ENCODE data around the gene OR2L8.
"Not testable (repeated sequence)": the region's sequence is repeated elsewhere in the genome, so short reads cannot be mapped to it uniquely, and the experiment has no call there.

The OR2L8 gene

DNA sequence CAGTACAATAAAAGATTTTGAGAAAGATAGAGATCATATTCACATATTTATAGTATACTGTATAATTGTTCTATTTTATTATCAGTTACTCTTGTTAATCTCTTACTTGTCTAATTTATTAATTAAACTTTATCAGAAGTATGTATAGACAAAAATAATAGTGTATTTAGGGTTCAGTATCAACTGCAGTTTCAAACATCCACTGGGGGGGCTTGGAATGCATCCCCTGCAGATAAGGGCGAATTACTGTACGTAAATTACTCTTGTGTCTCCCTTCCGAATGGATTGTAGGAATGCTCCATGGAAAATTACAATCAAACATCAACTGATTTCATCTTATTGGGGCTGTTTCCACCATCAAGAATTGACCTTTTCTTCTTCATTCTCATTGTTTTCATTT lies at the start of gene OR2L8:
TSS of gene OR2L8 (plus strand) at position 301 of the 400 bp plus-strand sequence. CDS start at position 301, 0 bp downstream.
- no peak for DNase-seq (ENCODE audit: low read depth, low spot score)

DNA sequence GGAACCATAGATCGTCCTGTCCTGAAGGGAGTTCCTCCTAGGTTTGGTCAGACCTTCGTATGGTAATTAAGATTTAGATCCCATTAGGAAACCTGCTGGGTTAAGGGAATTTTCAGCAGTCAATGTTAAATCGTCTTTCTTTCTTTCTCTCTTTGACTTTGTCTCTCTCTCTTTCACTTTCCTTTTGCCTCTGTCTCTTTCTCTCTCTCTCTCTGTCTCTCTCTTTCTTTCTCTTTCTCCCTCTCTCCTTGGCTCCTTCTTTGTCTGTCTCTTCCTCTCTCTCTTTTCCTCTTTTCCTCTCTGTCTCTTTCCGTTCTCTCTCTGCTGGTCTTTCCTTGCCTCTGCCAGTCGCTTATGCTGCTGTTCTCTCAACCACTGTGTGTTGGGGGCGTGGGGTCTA lies 44.5 kb upstream of the OR2L8 start:
- DNase-seq (ENCODE audit: low read depth, low spot score) = no peak

DNA sequence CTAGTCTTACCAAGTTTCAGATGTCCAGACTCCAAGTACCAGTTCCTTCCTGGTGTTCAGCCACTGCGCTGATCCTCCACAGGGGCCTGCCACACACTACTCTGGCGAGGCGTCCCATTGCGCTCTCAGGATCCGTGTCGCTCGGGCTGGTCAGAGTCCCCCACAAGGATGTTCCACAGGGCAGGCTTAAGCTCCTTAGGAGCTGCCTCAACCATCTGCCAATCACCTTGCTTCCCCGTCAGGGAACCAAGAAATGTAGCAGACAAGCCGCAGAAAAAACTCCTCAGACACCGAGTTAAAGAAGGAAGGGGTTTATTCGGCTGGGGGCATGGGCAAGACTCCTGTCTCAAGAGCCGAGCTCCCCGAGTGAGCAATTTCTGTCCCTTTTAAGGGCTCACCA lies 43.5 kb upstream of the OR2L8 start:
- no peak for DNase-seq (ENCODE audit: low read depth, low spot score)

- DNase-seq (ENCODE audit: low read depth, low spot score) = no peak
Measured at GRCh38 chr1:247905910-247906503, 42.7 kb upstream of the OR2L8 start.

GRCh38 chr1:247906504-247907047 lies 42.1 kb upstream of the OR2L8 start:
- no peak for DNase-seq (ENCODE audit: low read depth, low spot score)

DNA sequence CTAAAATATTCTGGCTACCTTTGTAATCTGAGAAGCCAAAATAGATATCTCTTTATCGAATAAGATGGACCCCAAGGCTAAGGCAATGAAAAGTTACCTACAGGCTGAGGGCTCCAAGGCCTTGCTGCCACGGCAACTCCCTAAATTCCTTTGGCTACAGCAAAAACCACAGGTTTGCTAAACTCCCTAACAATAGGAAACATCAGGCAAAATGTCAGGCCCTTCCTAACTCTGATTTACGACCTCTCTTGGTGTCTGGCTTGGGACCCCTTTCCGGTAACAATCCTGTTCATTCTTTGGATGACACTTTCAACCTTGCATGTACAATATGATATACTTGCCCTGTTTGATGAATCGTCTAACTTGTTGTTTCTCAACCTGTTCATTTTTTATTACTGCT lies 39.9 kb upstream of the OR2L8 start:
- no peak for DNase-seq (ENCODE audit: low read depth, low spot score)

DNA sequence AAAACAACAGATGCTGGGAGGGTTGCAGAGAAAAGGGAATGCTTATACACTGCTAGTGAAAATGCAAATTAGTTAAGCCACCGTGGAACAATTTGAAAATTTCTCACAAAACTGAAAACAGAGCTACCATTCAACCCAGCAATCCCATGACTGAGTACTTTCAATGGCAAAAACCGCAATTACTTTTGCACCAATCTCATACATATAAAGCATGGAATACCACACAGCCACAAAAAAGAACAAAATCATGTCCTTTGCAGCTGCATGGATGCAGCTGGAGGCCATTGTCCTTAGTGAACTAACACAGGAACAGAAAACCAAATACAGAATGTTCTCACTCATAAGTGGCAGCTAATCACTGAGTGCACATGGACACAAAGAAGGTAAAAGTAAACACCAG lies 34.9 kb upstream of the OR2L8 start:
- DNase-seq (ENCODE audit: low read depth, low spot score) = no peak

DNA sequence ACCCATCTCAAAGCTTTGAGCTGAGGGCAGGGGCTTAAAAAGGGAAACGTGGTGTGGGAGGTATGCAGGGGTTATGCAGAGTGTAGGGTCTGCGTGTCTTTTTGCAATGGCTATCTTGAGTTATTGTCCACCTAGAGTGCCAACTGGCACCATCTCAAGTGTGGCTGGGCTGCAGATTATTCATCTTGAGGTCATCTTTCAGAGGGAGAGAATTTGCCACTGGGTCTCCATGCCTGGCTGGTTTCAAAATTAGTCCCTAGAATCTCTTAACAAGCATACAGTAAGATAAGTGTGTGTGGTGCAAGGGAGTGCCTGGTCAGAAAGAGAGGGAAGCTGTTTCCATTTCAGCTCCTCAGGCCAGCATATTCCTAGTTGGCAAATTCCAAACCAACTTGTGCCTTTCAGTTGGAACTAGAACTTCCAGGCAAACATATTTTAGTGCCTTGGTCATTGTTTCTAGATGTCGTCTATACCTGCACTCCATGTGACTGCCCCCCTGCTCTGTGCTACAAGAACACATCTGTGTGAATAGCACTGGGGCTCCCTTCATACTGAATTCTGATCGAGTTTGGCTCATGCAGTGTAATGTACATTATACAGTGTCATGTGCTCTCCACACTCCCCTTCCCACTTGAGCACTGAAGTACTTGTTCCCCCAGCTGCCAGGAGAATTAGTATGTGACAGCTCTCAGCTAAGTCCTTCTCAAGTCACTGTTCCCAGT lies 33.6 kb upstream of the OR2L8 start:
- no peak for DNase-seq (ENCODE audit: low read depth, low spot score)

DNA sequence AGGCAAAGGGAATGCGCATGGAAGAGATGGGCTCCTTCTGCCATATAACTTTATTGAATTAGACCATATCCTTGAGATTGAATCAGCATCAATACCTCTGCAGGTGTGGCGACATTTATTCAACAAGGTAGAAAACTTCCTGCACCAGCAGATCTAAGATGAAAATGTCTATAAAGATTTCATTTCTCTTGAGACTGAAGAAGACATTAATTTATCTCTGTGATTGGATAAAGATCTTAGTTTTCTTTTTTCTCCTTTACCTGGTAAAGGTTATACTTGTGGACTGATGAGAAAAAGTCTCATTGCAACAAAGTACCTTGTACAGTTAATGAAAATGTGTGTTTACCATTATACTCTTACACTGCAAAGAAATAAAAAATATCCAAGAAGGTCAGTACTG lies 28.7 kb upstream of the OR2L8 start, which contains the start of gene OR2T8:
TSS of gene OR2T8 (plus strand) at position 301 of the 400 bp plus-strand sequence. CDS start 766 bp downstream, outside the sequence.
- DNase-seq (ENCODE audit: low read depth, low spot score) = no peak

GRCh38 chr1:247923941-247924340 lies 24.7 kb upstream of the OR2L8 start:
- no peak for DNase-seq (ENCODE audit: low read depth, low spot score)

DNA sequence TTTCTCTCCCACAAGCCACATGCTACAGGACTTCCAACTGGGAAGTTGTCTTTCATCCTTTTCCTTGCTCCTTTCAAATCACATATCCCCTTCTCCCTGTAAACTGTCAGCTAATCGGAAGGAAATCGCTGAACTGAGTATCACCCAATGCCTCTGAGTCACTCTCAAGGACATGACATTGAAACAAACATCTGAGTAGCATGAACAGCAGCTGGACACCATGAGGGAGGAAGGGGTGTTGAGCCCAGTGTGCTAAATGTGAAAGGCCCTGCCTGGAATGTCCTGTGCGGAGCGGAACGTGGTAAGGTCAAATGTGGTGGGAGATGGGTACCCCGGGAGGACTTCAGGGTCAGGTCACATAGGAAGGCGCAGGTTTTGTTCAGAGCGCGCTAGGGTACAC lies 23.8 kb upstream of the OR2L8 start, which contains the start of gene OR2AJ1:
TSS of gene OR2AJ1 (plus strand) at position 22 of the 400 bp plus-strand sequence. CDS start 8,880 bp downstream, outside the sequence.
- DNase-seq (ENCODE audit: low read depth, low spot score) = no peak

GRCh38 chr1:247933989-247934388 lies 14.7 kb upstream of the OR2L8 start:
- DNase-seq (ENCODE audit: low read depth, low spot score) = no peak

DNA sequence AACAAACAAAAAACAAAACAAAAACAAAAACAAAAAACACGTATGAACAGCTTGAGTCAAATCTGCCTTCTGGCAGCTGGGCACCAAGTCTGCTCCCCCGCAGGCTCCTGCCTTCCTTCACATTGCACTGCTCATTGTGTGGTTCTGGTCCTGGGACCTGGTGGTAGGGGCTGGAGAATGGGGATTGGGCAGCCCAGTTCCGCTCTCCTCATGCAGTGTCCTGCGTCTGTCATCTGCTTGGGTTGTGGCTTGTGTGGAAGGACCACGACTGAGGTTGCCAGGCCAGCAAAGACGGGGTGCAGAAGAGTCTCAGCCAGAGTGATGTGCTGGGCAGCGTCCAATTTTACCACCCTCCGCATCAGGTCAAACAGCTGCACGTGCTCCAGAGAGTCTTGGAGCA lies 12.9 kb upstream of the OR2L8 start:
- DNase-seq (ENCODE audit: low read depth, low spot score) = no peak

DNA sequence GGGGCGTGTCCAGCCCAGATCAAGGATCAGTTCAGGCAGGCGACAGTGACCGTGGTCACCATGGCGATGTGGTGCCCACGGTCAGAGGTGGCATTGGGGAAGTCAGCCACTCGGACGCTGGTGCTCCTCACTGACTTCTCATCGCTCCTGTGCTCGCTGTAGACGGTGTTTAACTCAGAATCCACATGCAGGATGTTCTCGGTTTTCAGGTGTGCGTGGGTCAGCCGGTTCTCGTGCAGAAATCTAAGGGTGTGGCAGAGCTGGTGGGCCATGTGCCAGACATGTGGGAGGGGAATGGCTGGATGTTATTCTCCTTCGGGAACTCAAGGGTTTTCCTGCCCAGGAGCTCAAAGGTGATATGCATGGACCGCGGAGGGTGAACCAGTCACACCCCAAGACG lies 12.2 kb upstream of the OR2L8 start:
- DNase-seq (ENCODE audit: low read depth, low spot score) = no peak

GRCh38 chr1:247936965-247937734 lies 11.5 kb upstream of the OR2L8 start:
- not testable (repeated sequence) for DNase-seq (ENCODE audit: low read depth, low spot score)

DNA sequence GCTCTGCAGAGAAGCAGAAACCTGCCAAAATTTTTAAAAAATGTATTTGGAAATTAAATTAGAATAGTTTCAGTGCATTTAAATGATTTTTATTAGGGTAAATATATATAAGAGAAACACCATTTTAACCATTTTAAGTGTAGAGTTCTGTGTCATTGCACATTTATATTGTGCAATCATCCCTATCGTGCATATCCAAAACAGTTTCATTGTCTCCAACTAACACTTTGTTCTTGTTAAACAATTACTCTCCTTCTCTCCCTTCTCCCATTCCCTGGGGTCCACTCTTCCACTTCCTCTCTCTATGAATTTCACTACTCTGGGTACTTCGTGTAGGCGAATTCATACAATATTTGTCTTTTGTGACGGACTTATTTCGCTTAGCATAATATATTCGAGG lies 6.0 kb upstream of the OR2L8 start:
- DNase-seq (ENCODE audit: low read depth, low spot score) = no peak

GRCh38 chr1:247953408-247953807 lies 4.8 kb downstream of the OR2L8 start:
- DNase-seq (ENCODE audit: low read depth, low spot score) = no peak

GRCh38 chr1:247961791-247962190 lies 13.1 kb downstream of the OR2L8 start:
- DNase-seq (ENCODE audit: low read depth, low spot score) = no peak

- no peak for DNase-seq (ENCODE audit: low read depth, low spot score)
Measured at GRCh38 chr1:247962911-247963588, 14.4 kb downstream of the OR2L8 start.

DNA sequence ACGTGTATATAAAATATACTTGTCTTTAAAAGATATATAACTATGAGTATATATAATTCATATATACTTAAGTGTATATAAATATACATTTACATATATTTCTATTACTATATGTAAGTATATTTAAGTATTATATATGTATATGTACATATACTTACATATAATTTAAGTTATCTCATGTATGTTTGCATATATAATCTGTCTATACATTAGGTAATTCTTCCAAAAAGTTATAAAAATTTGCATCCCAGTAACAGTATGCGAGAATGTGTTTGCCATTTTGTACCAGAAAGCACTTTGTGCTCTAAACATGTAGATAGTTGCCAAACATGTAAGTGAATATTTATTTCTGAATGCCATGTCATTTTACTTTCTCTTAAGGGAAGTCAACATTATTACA lies 16.3 kb downstream of the OR2L8 start, which contains the start of gene OR2AK2:
TSS of gene OR2AK2 (plus strand) at position 301 of the 400 bp plus-strand sequence. CDS start 144 bp downstream, outside the sequence.
- no peak for DNase-seq (ENCODE audit: low read depth, low spot score)

GRCh38 chr1:247966532-247967204 lies 18.0 kb downstream of the OR2L8 start:
- DNase-seq (ENCODE audit: low read depth, low spot score) = no peak

Data from smooth muscle cell of the brain vasculature (primary cell).